Muscle of arm (tissue), 12 donors: ENCODE data around the gene HSPA1L. TPM values are rescaled to one million over a fixed set of nuclear protein-coding genes. Genes with fewer than 3 reads are reported as not detected.

Experiments used
- DNase-seq: peaks from one replicate; pipeline ENCODE4 v3.0.0-alpha.2; 2013
- polyA plus RNA-seq, 12 donors: library from polyadenylated mRNA; unstranded; fragments of 120-200 nt; gene quantifications; one replicate each; pipeline ENCODE4 v1.2.1, GENCODE V29; 2013; ENCODE audit not compliant: insufficient read length in 12 of 12

Gene HSPA1L
- polyA plus RNA-seq, 12 donors: 3.6 to 5.5 (median 4.5) TPM; not detected in 2

DNA sequence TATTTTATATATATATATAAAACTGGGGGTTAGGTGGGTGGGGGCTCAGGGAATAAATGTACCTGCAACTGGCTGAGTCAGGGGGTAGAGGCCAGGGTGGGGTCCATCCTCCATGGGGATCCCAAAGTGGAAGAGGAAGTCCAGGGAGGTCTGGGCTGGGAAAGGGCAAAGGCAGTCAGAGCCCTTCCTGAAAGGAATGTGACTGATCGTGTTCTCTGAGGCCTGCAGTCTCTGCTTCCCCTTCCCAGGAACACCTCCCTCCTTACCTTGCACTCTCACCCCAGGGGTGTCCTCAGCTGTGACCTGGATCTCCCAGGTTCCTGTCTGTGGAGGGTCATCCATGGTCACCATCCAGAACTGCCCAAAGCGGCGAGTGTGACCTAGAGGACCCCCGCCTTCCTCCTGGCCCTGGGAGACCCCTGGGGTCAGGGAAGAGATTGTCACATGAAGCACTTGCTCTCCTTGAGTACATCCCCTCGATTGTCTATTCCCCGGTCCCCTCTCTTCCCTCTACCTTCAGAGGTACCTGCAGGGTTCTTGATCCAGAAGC lies 47.9 kb downstream of the HSPA1L start:
- DNase-seq: no peak

DNA sequence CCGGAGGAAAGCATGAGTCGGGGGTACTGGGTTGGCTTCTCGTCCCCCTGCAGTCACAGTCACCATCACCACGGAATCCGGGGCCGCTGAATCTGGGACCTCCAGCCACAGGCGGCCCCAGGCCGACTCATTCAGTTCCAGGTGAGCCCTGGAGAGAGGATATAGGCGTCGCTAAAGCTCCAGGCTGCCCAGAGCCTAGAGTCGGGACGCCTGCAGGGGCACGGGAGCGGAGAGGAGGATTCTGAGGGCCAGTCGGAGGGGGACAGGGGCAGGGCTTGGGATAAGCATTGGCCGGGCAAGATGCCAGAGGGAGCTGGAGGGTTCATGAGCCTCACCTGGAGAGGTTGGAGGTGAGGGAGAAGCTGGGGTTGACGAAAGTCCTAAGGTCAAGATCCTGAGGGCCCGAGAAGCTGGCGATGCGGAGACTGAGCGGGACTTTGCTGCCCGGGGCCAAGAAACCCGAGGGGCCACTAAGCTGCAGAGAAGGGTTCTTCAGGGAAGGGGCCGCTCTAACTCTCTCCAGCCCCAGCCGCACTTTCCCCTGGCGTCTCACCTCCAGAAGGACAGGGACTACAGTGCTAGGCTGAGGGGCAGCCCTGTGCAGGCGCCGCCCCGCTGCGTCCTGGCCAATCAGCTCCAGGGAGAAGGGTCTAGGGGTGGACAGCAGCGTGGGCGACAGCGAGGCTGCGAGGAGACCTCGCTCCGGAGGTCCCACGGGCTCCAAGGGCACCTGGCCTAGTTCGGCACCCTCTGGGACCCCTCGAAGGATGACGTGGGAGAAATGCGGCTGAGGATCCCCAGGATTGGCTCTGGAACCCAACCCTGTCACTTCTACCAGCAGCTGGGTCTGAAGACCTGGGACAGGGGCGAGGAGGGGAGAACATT lies 48.9 kb downstream of the HSPA1L start:
- no peak for DNase-seq

DNA sequence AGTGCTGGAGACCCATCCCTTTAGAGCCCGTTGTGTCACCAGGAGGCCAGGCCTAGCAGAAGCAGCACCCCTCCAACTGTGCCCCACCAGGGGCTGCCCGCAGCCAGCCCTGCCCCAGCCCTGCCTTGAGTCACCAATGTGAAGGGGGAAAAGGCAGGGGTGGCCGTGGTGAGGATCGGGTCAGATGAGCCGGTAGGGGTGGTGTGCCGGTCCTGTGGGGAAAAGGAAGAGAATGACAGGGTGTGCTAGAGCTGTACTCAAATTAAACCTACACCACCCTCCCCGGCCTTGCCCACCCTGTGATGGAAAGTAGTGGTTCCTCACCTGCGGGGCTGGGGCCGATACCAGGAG lies 49.5 kb downstream of the HSPA1L start:
- DNase-seq: no peak

DNA sequence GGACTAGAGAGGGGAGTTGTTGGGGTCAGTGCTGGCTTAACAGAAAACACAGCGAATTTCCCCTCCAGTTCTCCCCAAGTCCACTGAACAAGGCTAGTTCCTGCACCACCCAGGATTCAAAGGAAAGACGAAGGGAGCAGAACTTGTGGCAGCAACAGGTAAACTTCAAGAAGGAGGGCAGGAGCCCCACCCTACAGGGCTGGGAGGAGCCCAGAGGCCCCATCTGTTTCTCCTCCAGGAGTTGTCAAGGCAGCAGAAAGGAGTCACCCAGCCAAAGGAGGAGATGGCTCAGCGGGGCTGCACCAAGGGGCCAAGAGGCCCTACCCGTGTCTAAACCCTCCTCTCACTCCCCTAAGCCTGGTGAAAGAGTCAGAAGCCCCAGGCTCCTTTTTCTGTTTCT lies 50.9 kb downstream of the HSPA1L start:
- DNase-seq: no peak

DNA sequence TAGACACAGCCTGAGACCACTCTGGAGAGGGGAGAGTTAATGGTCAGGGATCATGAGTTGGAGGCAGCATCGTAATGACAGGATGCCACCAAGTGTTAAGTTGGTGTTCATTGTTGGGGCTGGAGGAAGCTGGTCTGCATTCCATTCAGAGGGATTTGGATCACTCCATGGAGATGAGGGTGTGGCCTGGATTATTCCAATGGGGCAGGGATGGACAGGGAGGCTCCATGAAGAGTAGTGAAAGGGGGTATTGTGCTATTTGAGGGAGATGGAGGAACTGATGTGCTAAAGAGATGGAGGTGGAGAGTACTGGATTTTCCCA lies 51.5 kb downstream of the HSPA1L start:
- DNase-seq: no peak

DNA sequence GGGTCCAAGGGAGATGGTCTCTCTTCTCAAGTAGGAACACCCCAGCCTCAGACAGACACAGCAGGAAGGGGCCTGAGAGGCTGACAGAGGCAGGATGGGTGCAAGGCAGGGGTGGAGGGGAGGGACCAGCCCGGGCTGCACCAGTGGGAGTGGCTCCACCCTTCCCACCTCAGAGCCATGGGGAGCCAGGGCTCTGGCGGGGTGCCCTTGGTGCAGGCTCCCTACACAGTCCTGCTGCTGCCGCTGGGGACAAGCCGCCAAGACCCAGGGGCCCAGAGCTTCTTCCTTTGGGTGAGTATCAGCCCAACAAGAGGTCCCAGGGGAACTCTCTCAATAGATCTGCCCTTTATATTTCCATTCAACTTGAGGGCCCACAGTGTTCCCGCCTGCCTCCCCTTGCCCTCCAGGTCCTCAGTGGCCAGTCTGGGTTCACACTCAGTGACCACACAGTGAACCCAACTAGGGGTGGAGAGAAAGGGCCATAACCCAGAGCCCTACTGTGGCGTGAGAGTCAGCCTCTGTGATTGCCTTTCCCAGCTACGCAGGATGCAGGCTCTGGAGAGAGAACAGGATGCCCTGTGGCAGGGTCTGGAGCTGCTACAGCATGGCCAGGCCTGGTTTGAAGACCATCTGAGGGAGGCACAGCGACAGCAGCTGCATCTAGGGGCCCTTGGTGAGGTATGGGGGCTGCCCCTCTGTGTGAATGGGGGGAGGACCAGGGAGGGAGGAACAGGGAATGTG lies 52.0 kb downstream of the HSPA1L start:
- no peak for DNase-seq

DNA sequence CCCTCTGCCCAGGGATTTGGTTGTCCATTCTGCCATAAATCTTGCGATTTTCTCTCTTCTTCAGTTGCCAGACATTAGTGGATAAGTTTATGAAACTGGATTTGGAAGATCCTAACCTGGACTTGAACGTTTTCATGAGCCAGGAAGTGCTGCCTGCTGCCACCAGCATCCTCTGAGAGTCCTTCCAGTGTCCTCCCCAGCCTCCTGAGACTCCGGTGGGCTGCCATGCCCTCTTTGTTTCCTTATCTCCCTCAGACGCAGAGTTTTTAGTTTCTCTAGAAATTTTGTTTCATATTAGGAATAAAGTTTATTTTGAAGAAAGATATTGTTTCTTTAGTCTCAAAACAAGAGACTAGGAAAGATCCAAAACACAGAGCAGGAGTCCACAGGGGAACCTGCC lies 52.7 kb downstream of the HSPA1L start, which contains the start of gene SAPCD1:
Gene SAPCD1, plus strand, starts transcription at position 301 of the 400 bp plus-strand sequence. CDS start 399 bp downstream, outside the sequence.
- no peak for DNase-seq

DNA sequence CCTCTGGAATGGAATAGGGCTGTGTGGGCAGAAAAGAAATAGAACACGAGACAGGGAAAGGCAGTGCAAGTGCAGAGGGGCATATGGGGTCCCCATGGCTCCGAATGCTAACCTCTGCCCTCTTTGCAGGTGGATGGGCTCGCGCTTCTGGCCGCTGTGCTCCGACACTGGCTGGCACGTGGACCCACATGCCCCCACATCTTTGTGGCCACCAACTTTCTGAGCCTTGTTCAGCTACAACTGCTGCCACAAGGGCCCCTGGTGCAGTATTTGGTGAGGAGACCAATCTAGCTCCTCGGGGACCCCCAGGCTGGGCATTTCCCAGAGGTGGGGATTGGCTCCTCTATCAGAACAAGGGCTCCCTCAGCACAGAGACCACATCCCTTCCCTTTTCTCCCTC lies 53.7 kb downstream of the HSPA1L start:
- DNase-seq: no peak

DNA sequence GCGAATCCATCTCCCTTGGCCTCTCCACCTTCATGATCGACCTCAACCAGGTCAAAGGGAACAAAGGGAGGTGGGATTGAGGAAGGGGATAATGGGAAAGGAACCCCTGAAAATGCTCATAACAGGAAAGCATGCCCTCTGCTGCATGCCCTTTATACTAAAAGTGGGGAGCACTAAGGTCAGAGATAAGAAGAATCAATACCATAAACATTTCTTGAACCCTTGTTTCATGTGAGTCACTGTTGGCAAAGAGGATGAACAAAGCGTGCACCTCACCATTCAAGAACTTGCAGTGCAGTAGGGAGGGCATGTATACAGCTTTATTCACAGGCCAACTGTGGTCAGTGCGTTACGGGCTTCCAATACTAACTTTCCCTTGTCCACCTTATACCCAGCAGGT lies 54.3 kb downstream of the HSPA1L start:
- DNase-seq: no peak

Other genes starting within 250 kb of the HSPA1L start
- 1 to 10 TPM in 1 of 12 donors, under 1 TPM in 5, not detected in 6; 0.13 to 2.6 (median 0.33) TPM for gene LTA, start 243.0 kb downstream of the HSPA1L start, polyA plus RNA-seq
- gene TNF, start 239.7 kb downstream of the HSPA1L start, polyA plus RNA-seq: 1 to 10 TPM in 1 of 12 donors, under 1 TPM in 8, not detected in 3; 0.11 to 1.5 (median 0.33) TPM
- 10 to 100 TPM in 1 of 12 donors, 1 to 10 TPM in 7, under 1 TPM in 2, not detected in 2; 0.57 to 23.4 (median 1.3) TPM for gene LTB, start 232.9 kb downstream of the HSPA1L start, polyA plus RNA-seq
- gene LST1, start 229.0 kb downstream of the HSPA1L start, polyA plus RNA-seq: 10 to 100 TPM in 2 of 12 donors, 1 to 10 TPM in 8, not detected in 2; 3.9 to 24.6 (median 5.9) TPM
- under 1 TPM in 6 of 12 donors, not detected in 6; 0.22 to 0.63 (median 0.25) TPM for gene NCR3, start 222.3 kb downstream of the HSPA1L start, polyA plus RNA-seq
- gene AIF1, start 200.0 kb downstream of the HSPA1L start, polyA plus RNA-seq: 10 to 100 TPM in 11 of 12 donors, not detected in 1; 12.8 to 39.9 (median 18.8) TPM
- gene PRRC2A, start 194.6 kb downstream of the HSPA1L start, polyA plus RNA-seq: 100 to 1,000 TPM; 104 to 352 (median 123) TPM
- gene BAG6, start 162.6 kb downstream of the HSPA1L start, polyA plus RNA-seq: 100 to 1,000 TPM in 11 of 12 donors, not detected in 1; 153 to 248 (median 195) TPM
- gene APOM, start 159.4 kb downstream of the HSPA1L start, polyA plus RNA-seq: 1 to 10 TPM in 10 of 12 donors, not detected in 2; 3.4 to 9.7 (median 4.8) TPM
- gene C6orf47, start 154.5 kb downstream of the HSPA1L start, polyA plus RNA-seq: 10 to 100 TPM in 11 of 12 donors, not detected in 1; 10.9 to 15.8 (median 12.5) TPM
- 10 to 100 TPM in 11 of 12 donors, not detected in 1; 12.1 to 25.8 (median 13.5) TPM for gene GPANK1, start 150.3 kb downstream of the HSPA1L start, polyA plus RNA-seq
- gene CSNK2B, start 149.2 kb downstream of the HSPA1L start, polyA plus RNA-seq: 100 to 1,000 TPM in 11 of 12 donors, not detected in 1; 121 to 202 (median 144) TPM
- 10 to 100 TPM in 9 of 12 donors, 1 to 10 TPM in 2, not detected in 1; 6.1 to 27.9 (median 14.2) TPM for gene LY6G5B, start 145.3 kb downstream of the HSPA1L start, polyA plus RNA-seq
- gene LY6G5C, start 134.2 kb downstream of the HSPA1L start, polyA plus RNA-seq: 1 to 10 TPM in 10 of 12 donors, not detected in 2; 1.2 to 6.4 (median 3.2) TPM
- gene ABHD16A, start 112.0 kb downstream of the HSPA1L start, polyA plus RNA-seq: 10 to 100 TPM in 11 of 12 donors, not detected in 1; 35.4 to 54.1 (median 43.1) TPM
- gene LY6G6F, start 108.4 kb downstream of the HSPA1L start, polyA plus RNA-seq: under 1 TPM in 1 of 12 donors, not detected in 11; 0.27 TPM
- gene LY6G6D, start 99.9 kb downstream of the HSPA1L start, polyA plus RNA-seq: 1 to 10 TPM in 1 of 12 donors, under 1 TPM in 5, not detected in 6; 0.50 to 1.1 (median 0.75) TPM
- 1 to 10 TPM in 3 of 12 donors, under 1 TPM in 4, not detected in 5; 0.28 to 6.6 (median 0.63) TPM for gene LY6G6C, start 93.5 kb downstream of the HSPA1L start, polyA plus RNA-seq
- 1 to 10 TPM in 2 of 12 donors, under 1 TPM in 8, not detected in 2; 0.49 to 1.7 (median 0.63) TPM for gene MPIG6B, start 91.9 kb downstream of the HSPA1L start, polyA plus RNA-seq
- 100 to 1,000 TPM in 8 of 12 donors, 10 to 100 TPM in 3, not detected in 1; 89.7 to 152 (median 108) TPM for gene DDAH2, start 86.0 kb downstream of the HSPA1L start, polyA plus RNA-seq
- gene CLIC1, start 78.8 kb downstream of the HSPA1L start, polyA plus RNA-seq: 100 to 1,000 TPM in 11 of 12 donors, not detected in 1; 100 to 194 (median 129) TPM
- 10 to 100 TPM in 6 of 12 donors, 1 to 10 TPM in 5, not detected in 1; 7.4 to 32.2 (median 13.8) TPM for gene MSH5, start 75.3 kb downstream of the HSPA1L start, polyA plus RNA-seq
- 10 to 100 TPM in 1 of 12 donors, 1 to 10 TPM in 9, not detected in 2; 1.6 to 10.7 (median 2.4) TPM for gene SAPCD1, start 52.6 kb downstream of the HSPA1L start, polyA plus RNA-seq
- gene VWA7, start 38.0 kb downstream of the HSPA1L start, polyA plus RNA-seq: 1 to 10 TPM in 10 of 12 donors, not detected in 2; 1.1 to 4.1 (median 2.1) TPM
- 10 to 100 TPM in 11 of 12 donors, not detected in 1; 38.6 to 60.8 (median 45.0) TPM for gene VARS1, start 19.5 kb downstream of the HSPA1L start, polyA plus RNA-seq
- 10 to 100 TPM in 11 of 12 donors, not detected in 1; 47.5 to 67.9 (median 58.6) TPM for gene LSM2, start 8.3 kb downstream of the HSPA1L start, polyA plus RNA-seq
- gene HSPA1A, start 260 bp upstream of the HSPA1L start, polyA plus RNA-seq: 100 to 1,000 TPM in 1 of 12 donors, 10 to 100 TPM in 10, not detected in 1; 47.4 to 110 (median 62.3) TPM
- gene HSPA1B, start 12.5 kb upstream of the HSPA1L start, polyA plus RNA-seq: 1,000 to 10,000 TPM in 1 of 12 donors, 100 to 1,000 TPM in 2, 10 to 100 TPM in 9; 28.3 to 1,034 (median 49.7) TPM
- gene NEU1, start 47.5 kb upstream of the HSPA1L start, polyA plus RNA-seq: 10 to 100 TPM in 11 of 12 donors, not detected in 1; 14.6 to 32.7 (median 16.0) TPM
- gene SLC44A4, start 63.7 kb upstream of the HSPA1L start, polyA plus RNA-seq: 10 to 100 TPM in 1 of 12 donors, under 1 TPM in 9, not detected in 2; 0.09 to 25.0 (median 0.23) TPM
- gene EHMT2, start 82.4 kb upstream of the HSPA1L start, polyA plus RNA-seq: 10 to 100 TPM in 11 of 12 donors, not detected in 1; 26.0 to 62.8 (median 31.4) TPM
- gene ZBTB12, start 86.8 kb upstream of the HSPA1L start, polyA plus RNA-seq: 10 to 100 TPM in 5 of 12 donors, 1 to 10 TPM in 6, not detected in 1; 7.5 to 17.3 (median 9.7) TPM
- gene C2, start 112.4 kb upstream of the HSPA1L start, polyA plus RNA-seq: 10 to 100 TPM in 1 of 12 donors, 1 to 10 TPM in 10, not detected in 1; 4.3 to 21.2 (median 6.9) TPM
- 1 to 10 TPM in 9 of 12 donors, under 1 TPM in 1, not detected in 2; 0.97 to 5.8 (median 1.6) TPM for gene CFB, start 130.8 kb upstream of the HSPA1L start, polyA plus RNA-seq
- gene NELFE, start 143.7 kb upstream of the HSPA1L start, polyA plus RNA-seq: 10 to 100 TPM in 11 of 12 donors, not detected in 1; 54.1 to 83.6 (median 59.8) TPM
- 10 to 100 TPM in 11 of 12 donors, not detected in 1; 15.5 to 39.5 (median 28.6) TPM for gene SKIC2, start 143.9 kb upstream of the HSPA1L start, polyA plus RNA-seq
- 10 to 100 TPM in 11 of 12 donors, not detected in 1; 10.8 to 28.9 (median 16.1) TPM for gene DXO, start 156.9 kb upstream of the HSPA1L start, polyA plus RNA-seq
- gene C4A, start 166.8 kb upstream of the HSPA1L start, polyA plus RNA-seq: 10 to 100 TPM in 5 of 12 donors, 1 to 10 TPM in 5, not detected in 2; 4.4 to 20.3 (median 10.1) TPM
- 10 to 100 TPM in 8 of 12 donors, 1 to 10 TPM in 3, not detected in 1; 7.2 to 23.8 (median 12.3) TPM for gene C4B, start 199.5 kb upstream of the HSPA1L start, polyA plus RNA-seq
- gene CYP21A2, start 223.1 kb upstream of the HSPA1L start, polyA plus RNA-seq: 1 to 10 TPM in 3 of 12 donors, under 1 TPM in 7, not detected in 2; 0.21 to 1.1 (median 0.50) TPM